Measurements from ENCODE around the gene SF3B1.
"Not testable (repeated sequence)": the region's sequence is repeated elsewhere in the genome, so short reads cannot be mapped to it uniquely, and the experiment has no call there.

SF3B1 gene

DNA sequence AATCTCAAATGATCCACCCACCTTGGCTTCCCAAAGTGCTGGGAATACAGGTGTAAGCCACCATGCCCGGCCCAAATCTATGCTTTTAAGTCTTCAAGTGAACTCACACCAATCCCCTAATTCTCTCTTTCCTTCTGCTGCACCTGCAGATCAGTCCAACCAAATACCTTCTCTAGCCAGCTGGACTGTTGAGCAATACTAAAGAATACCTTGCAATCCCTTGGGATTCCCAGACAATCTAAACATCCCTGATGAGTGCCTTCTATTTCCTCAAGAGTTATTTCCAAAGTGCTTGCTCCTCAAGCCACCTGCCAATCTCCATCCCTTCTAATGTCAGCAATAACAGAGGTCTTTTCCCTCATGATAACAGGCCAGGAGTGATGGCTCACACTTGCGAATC is 48.6 kb downstream of the SF3B1 start:
- Histone ChIP-seq H3K27me3 (replicated peaks; ENCODE audit: control insufficient read depth, insufficient read depth, low read length, poor library complexity, severe bottlenecking) (no peaks in the 10 kb centered on the region), H3K27ac (ENCODE audit: insufficient read depth, low read length, poor library complexity, severe bottlenecking) (no peak overlapping the region), H3K4me3 (ENCODE audit: insufficient read depth, low read depth, low read length, poor library complexity, severe bottlenecking) (no peak overlapping the region), H3K9me3 (ENCODE audit: control insufficient read depth, low read length) (no peaks in the 10 kb centered on the region), H3K4me1 (ENCODE audit: control insufficient read depth, insufficient read depth, low read length, poor library complexity, severe bottlenecking) (no peaks in the 10 kb centered on the region), H3K36me3 (ENCODE audit: control insufficient read depth, insufficient read depth, low read length) (peaks cover 5% of the 10 kb centered on the region)
- DNase-seq = no peak

- H3K27ac ChIP-seq (ENCODE audit: insufficient read depth, low read length, poor library complexity, severe bottlenecking) = no peak overlapping the region
- H3K36me3 ChIP-seq (ENCODE audit: control insufficient read depth, insufficient read depth, low read length) = no peaks in the 10 kb centered on the region
- no peak for DNase-seq
- no peaks in the 10 kb centered on the region for H3K4me1 ChIP-seq (ENCODE audit: control insufficient read depth, insufficient read depth, low read length, poor library complexity, severe bottlenecking)
- H3K4me3 ChIP-seq (ENCODE audit: insufficient read depth, low read depth, low read length, poor library complexity, severe bottlenecking) = no peak overlapping the region
- no peaks in the 10 kb centered on the region for H3K9me3 ChIP-seq (ENCODE audit: control insufficient read depth, low read length)
- H3K27me3 ChIP-seq (replicated peaks; ENCODE audit: control insufficient read depth, insufficient read depth, low read length, poor library complexity, severe bottlenecking) = no peaks in the 10 kb centered on the region
Measured at GRCh38 chr2:197383825-197384224, 51.0 kb downstream of the SF3B1 start.

DNA sequence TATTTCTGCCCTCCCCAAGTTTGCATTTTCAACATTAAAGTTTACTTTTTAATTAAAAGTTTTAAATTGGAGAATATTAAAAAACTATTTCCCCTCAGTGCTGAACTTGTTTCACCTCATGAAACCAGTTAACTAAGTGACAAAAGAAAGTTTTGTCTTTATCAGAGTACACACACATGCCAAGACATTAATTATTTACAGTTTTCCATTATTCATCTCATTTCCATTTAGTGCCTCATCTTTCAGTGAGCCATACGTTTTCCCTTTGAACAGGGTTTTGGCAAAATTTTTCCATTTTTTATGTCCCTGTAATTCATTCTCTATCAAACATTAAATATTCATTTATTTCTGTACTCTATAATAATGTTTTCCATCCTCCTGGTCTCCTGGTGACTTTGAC is 53.2 kb downstream of the SF3B1 start:
- no peak for DNase-seq
- H3K27me3 ChIP-seq (replicated peaks; ENCODE audit: control insufficient read depth, insufficient read depth, low read length, poor library complexity, severe bottlenecking) = no peaks in the 10 kb centered on the region
- no peaks in the 10 kb centered on the region for H3K4me1 ChIP-seq (ENCODE audit: control insufficient read depth, insufficient read depth, low read length, poor library complexity, severe bottlenecking)
- no peak overlapping the region for H3K27ac ChIP-seq (ENCODE audit: insufficient read depth, low read length, poor library complexity, severe bottlenecking)
- no peak overlapping the region for H3K4me3 ChIP-seq (ENCODE audit: insufficient read depth, low read depth, low read length, poor library complexity, severe bottlenecking)
- H3K9me3 ChIP-seq (ENCODE audit: control insufficient read depth, low read length) = no peaks in the 10 kb centered on the region
- H3K36me3 ChIP-seq (ENCODE audit: control insufficient read depth, insufficient read depth, low read length) = no peaks in the 10 kb centered on the region

GRCh38 chr2:197379918-197380309 is 54.9 kb downstream of the SF3B1 start:
- not testable (repeated sequence) for H3K27ac ChIP-seq (ENCODE audit: insufficient read depth, low read length, poor library complexity, severe bottlenecking); H3K4me3 ChIP-seq (ENCODE audit: insufficient read depth, low read depth, low read length, poor library complexity, severe bottlenecking); H3K36me3 ChIP-seq (ENCODE audit: control insufficient read depth, insufficient read depth, low read length); H3K4me1 ChIP-seq (ENCODE audit: control insufficient read depth, insufficient read depth, low read length, poor library complexity, severe bottlenecking); H3K27me3 ChIP-seq (replicated peaks; ENCODE audit: control insufficient read depth, insufficient read depth, low read length, poor library complexity, severe bottlenecking); DNase-seq; H3K9me3 ChIP-seq (ENCODE audit: control insufficient read depth, low read length)

GRCh38 chr2:197379308-197379917 is 55.4 kb downstream of the SF3B1 start:
- H3K4me1 ChIP-seq (ENCODE audit: control insufficient read depth, insufficient read depth, low read length, poor library complexity, severe bottlenecking); H3K27ac ChIP-seq (ENCODE audit: insufficient read depth, low read length, poor library complexity, severe bottlenecking); H3K4me3 ChIP-seq (ENCODE audit: insufficient read depth, low read depth, low read length, poor library complexity, severe bottlenecking); DNase-seq; H3K36me3 ChIP-seq (ENCODE audit: control insufficient read depth, insufficient read depth, low read length); H3K27me3 ChIP-seq (replicated peaks; ENCODE audit: control insufficient read depth, insufficient read depth, low read length, poor library complexity, severe bottlenecking); H3K9me3 ChIP-seq (ENCODE audit: control insufficient read depth, low read length): not testable (repeated sequence)

- H3K27me3 ChIP-seq (replicated peaks; ENCODE audit: control insufficient read depth, insufficient read depth, low read length, poor library complexity, severe bottlenecking) = no peaks in the 10 kb centered on the region
- peak; percentile 24 to 58 (median 37) for DNase-seq
- H3K4me1 ChIP-seq (ENCODE audit: control insufficient read depth, insufficient read depth, low read length, poor library complexity, severe bottlenecking) = no peaks in the 10 kb centered on the region
- no peaks in the 10 kb centered on the region for H3K36me3 ChIP-seq (ENCODE audit: control insufficient read depth, insufficient read depth, low read length)
- H3K4me3 ChIP-seq (ENCODE audit: insufficient read depth, low read depth, low read length, poor library complexity, severe bottlenecking) = no peak overlapping the region
- H3K27ac ChIP-seq (ENCODE audit: insufficient read depth, low read length, poor library complexity, severe bottlenecking) = no peak overlapping the region
- no peaks in the 10 kb centered on the region for H3K9me3 ChIP-seq (ENCODE audit: control insufficient read depth, low read length)
Measured at GRCh38 chr2:197378494-197379307, 56.1 kb downstream of the SF3B1 start.

DNA sequence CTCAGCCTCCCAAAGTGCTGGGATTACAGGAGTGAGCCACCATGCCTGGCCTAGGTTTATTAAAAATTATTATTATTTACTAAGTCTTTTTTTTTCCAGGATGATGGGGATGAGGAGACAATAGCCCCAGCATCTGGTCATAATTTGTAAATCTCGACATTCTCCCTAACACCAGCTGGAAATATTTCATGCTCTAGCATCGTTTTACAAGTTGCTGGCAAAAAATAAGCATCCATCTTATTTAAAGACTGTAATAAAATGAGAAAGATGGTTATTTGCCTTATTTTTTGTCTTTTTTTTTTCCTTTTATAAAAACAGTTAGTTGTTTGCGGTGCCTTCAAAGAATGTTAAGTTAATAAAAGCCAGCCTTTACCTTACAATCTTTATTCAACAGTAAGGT is 56.7 kb downstream of the SF3B1 start:
- no peaks in the 10 kb centered on the region for H3K36me3 ChIP-seq (ENCODE audit: control insufficient read depth, insufficient read depth, low read length)
- H3K9me3 ChIP-seq (ENCODE audit: control insufficient read depth, low read length) = no peaks in the 10 kb centered on the region
- no peak for DNase-seq
- H3K27me3 ChIP-seq (replicated peaks; ENCODE audit: control insufficient read depth, insufficient read depth, low read length, poor library complexity, severe bottlenecking) = no peaks in the 10 kb centered on the region
- no peak overlapping the region for H3K4me3 ChIP-seq (ENCODE audit: insufficient read depth, low read depth, low read length, poor library complexity, severe bottlenecking)
- no peaks in the 10 kb centered on the region for H3K4me1 ChIP-seq (ENCODE audit: control insufficient read depth, insufficient read depth, low read length, poor library complexity, severe bottlenecking)
- H3K27ac ChIP-seq (ENCODE audit: insufficient read depth, low read length, poor library complexity, severe bottlenecking) = no peak overlapping the region

DNA sequence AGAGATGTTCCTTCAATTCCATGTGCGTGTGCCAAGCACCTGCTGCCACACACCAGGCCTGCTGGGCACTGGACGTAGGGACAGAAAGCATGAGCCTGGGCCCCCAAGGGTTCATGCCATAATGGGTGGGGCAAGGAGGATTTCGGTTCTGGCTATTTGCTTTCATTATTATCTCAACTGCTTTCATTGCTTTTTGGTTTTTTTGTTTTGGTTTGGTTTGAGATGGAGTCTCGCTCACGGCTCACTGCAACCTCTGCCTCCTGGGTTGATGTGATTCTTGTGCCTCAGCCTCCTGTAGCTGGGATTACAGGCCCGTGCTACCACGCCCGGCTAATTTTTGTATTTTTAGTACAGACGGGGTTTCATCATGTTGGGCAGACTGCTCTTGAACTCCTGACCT is 57.2 kb downstream of the SF3B1 start:
- H3K4me3 ChIP-seq (ENCODE audit: insufficient read depth, low read depth, low read length, poor library complexity, severe bottlenecking) = no peak overlapping the region
- H3K4me1 ChIP-seq (ENCODE audit: control insufficient read depth, insufficient read depth, low read length, poor library complexity, severe bottlenecking) = no peaks in the 10 kb centered on the region
- no peaks in the 10 kb centered on the region for H3K36me3 ChIP-seq (ENCODE audit: control insufficient read depth, insufficient read depth, low read length)
- H3K27ac ChIP-seq (ENCODE audit: insufficient read depth, low read length, poor library complexity, severe bottlenecking) = no peak overlapping the region
- DNase-seq = no peak
- H3K9me3 ChIP-seq (ENCODE audit: control insufficient read depth, low read length) = no peaks in the 10 kb centered on the region
- H3K27me3 ChIP-seq (replicated peaks; ENCODE audit: control insufficient read depth, insufficient read depth, low read length, poor library complexity, severe bottlenecking) = no peaks in the 10 kb centered on the region

- H3K9me3 ChIP-seq (ENCODE audit: control insufficient read depth, low read length) = no peaks in the 10 kb centered on the region
- H3K4me1 ChIP-seq (ENCODE audit: control insufficient read depth, insufficient read depth, low read length, poor library complexity, severe bottlenecking) = peaks cover 6% of the 10 kb centered on the region
- no peaks in the 10 kb centered on the region for H3K36me3 ChIP-seq (ENCODE audit: control insufficient read depth, insufficient read depth, low read length)
- no peaks in the 10 kb centered on the region for H3K27me3 ChIP-seq (replicated peaks; ENCODE audit: control insufficient read depth, insufficient read depth, low read length, poor library complexity, severe bottlenecking)
- no peak overlapping the region for H3K27ac ChIP-seq (ENCODE audit: insufficient read depth, low read length, poor library complexity, severe bottlenecking)
- no peak overlapping the region for H3K4me3 ChIP-seq (ENCODE audit: insufficient read depth, low read depth, low read length, poor library complexity, severe bottlenecking)
- no peak for DNase-seq
Measured at GRCh38 chr2:197372592-197372991, 62.2 kb downstream of the SF3B1 start.

DNA sequence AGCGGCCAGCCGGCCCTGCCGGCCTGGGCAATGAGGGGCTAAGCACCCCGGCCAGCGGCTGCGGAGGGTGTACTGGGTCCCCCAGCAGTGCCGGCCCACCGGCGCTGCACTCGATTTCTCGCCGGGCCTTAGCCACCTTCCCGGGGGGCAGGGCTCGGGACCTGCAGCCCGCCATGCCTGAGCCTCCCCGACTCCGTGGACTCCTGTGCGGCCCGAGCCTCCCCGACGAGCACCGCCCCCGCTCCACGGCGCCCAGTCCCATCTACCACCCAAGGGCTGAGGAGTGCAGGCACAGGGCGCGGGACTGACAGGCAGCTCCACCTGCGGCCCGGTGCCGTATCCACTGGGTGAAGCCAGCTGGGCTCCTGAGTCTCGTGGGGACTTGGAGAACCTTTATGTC is 64.2 kb downstream of the SF3B1 start:
- not testable (repeated sequence) for DNase-seq; H3K4me1 ChIP-seq (ENCODE audit: control insufficient read depth, insufficient read depth, low read length, poor library complexity, severe bottlenecking); H3K27me3 ChIP-seq (replicated peaks; ENCODE audit: control insufficient read depth, insufficient read depth, low read length, poor library complexity, severe bottlenecking); H3K36me3 ChIP-seq (ENCODE audit: control insufficient read depth, insufficient read depth, low read length); H3K9me3 ChIP-seq (ENCODE audit: control insufficient read depth, low read length); H3K27ac ChIP-seq (ENCODE audit: insufficient read depth, low read length, poor library complexity, severe bottlenecking); H3K4me3 ChIP-seq (ENCODE audit: insufficient read depth, low read depth, low read length, poor library complexity, severe bottlenecking)

Data from effector memory CD4-positive, alpha-beta T cell (primary cell).